Limb (tissue), 2 donors: ENCODE data around the gene MYOF.

Experiments used
- DNase-seq, 2 donors: peaks; one replicate each; pipeline ENCODE4 v3.0.0-alpha.2; 2016; ENCODE audit errors: extremely low spot score in 2 of 2

Gene MYOF

GRCh38 chr10:93482145-93482834, at the start of gene MYOF:
Gene MYOF (minus strand): TSS chr10:93482334. CDS start chr10:93482194, 140 bp downstream.
- peak; percentile 78 to 90 for DNase-seq

DNA sequence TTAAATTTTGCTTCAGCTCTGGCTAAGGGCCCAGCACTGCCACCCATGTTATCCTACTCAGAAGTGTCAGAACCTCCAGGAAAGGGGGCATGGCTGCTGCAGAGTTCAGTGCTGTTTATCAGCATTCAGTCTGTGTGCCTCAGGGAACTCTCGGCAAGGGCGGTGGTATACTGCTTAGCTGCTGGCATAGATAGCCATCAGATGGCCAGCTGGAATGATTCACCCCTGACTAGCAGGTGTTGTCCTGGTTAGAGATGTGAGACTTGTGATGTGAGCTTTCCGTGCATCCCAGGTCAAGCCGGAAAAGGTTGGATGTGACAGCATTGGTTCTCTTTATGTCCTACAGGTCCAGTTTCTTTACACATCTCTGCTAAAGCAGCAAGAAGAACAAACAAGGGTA, 36.4 kb upstream of the MYOF start:
- DNase-seq, result no peak

- no peak for DNase-seq
These were observed 33.9 kb upstream of the MYOF start for GRCh38 chr10:93516006-93516380.

DNA sequence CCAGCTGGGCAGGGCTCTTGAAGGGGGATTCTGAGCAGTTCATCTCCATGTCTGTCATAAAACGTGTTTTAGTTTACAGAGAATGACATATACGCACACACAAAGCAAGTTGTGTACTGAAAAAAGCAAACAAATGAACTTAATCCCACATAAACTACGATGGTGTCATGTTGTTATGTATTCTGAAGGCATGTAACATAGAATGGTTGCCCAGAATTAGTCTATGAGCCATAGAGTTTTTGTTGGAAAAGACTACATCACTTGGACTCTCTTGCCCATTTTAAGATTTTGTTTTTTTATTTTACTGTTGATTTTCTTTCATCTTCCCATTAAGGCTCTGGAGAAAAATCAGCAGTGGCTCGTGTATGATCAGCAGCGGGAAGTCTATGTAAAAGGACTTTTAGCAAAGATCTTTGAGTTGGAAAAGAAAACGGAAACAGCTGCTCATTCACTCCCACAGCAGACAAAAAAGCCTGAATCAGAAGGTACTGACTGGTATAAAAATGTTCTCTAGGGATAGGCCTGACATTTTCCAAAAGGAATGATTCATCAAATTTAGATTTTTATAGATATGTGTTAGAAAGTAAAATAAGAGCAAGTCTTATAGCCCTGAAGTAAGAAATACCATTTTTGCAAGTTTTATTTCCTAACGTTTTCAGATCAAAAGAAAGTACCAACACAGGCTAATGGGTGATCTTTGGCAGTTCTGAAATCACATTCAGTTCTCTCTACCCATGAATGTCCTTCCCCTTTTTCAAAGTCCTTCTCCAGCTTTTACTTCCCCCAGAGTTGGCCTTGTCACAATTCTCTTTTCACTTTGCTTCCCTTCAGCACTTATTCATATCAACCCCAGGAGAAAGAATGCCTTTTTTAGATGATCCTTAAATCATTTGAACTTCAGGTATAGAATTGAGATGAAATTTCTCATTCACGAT, 33.2 kb upstream of the MYOF start:
- DNase-seq, result no peak

DNA sequence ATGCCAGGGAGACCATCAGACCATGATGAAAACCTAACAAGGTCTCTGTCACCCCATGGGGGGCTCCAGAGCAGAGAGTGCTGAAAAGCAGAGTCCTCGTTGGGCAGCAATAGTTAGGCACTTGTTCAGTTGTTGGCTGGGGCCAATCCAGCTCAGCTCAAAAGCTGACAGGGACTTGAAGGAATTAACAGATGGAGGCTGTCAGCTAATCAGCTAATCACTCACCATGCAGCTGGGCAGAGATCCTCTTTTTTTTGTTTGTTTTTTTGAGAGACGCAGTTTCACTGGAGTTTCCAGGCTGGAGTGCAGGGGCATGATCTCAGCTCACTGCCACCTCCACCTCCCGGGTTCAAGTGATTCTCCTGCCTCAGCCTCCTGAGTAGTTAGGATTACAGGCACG, 32.4 kb upstream of the MYOF start:
- DNase-seq, result no peak

- DNase-seq, result no peak
These were observed 31.0 kb upstream of the MYOF start for GRCh38 chr10:93513091-93513490.

DNA sequence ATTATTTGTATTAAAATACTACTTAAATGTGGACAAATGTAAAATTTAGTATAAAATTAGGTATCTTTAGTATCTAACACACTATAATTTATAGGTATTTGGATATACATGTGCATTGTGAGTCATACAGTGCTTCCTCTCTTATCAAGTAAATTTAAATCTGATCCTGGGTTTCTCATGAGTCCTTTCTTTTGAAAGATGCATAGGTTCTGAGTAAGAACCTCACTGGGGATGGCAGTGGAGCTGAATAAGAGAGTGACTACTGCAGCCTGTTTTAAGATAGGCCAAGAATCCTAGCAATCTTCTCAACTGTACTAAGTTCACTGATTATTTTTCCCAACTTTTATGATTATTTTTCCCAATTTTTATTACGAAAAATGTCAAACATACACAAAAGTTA, 30.4 kb upstream of the MYOF start:
- DNase-seq, result no peak

DNA sequence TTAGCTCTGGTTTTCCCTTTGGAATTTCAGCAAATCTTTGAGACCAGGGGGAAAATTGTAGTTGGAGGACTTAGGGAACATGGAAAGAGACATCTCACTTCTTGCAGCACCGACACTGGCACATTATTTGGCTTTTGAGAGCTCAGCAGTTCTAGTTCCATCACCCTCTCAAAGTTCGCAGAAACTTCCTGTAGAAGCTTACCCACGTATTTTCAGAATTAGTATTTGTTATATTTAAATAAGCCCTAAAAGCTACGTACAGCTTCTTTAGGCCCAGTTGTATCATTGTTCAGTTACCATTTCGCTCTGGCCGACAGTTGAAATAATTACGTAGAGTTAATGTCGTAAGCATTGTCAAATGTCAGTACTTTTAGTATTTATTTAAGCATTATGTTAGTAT, 27.7 kb upstream of the MYOF start:
- DNase-seq, result no peak

GRCh38 chr10:93505075-93505474, 22.9 kb upstream of the MYOF start:
- DNase-seq, result no peak

- no peak for DNase-seq
These were observed 20.9 kb upstream of the MYOF start for GRCh38 chr10:93503075-93503474.

- DNase-seq, result no peak
These were observed 19.5 kb upstream of the MYOF start for GRCh38 chr10:93501650-93502049.

DNA sequence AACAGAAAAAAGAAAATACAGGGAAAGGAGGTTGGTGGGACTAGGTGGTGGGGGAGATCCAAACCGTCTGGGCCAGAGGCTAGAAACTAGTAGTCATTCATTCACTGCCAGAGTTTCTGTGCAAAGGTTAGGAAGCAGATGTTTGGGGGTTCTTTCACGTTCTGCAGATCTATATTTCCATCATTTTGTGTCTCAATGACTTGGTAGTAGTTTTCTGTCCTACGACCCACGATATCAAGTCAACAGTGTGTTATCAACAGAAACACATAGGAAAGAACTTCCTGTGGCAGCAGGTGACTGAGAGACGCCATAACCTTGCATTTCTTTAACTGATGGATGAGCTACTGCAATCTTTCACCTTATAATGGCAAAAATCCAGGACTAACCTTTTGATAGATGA, 16.0 kb upstream of the MYOF start:
- DNase-seq, result no peak

DNA sequence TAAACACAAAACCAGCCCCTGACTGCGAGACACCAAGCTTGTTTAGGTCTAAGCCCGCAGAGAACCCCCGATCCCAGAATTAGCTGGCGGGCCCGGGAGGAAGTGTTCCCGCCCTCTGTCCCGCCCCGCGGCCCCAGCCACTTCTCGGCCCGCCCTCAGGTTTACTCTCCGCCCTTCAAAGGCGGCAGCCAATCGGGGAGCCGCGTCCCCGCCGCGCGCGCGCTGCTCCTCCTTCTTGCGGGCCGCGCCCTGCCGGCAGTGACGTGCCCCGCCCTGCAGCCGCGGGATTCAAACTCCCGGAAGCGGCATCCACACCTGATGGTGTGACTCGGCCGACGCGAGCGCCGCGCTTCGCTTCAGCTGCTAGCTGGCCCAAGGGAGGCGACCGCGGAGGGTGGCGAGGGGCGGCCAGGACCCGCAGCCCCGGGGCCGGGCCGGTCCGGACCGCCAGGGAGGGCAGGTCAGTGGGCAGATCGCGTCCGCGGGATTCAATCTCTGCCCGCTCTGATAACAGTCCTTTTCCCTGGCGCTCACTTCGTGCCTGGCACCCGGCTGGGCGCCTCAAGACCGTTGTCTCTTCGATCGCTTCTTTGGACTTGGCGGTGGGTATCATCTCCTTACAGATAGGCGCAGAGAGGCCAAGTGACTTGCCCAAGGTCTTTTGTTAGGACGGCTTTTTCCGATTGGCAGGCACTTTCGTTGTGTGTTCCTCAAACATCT, 14.3 kb upstream of the MYOF start, which contains the start of gene CEP55:
TSS of gene CEP55 (plus strand) at position 291 of the 720 bp plus-strand sequence. CDS start 3,440 bp downstream, outside the sequence.
- peak; percentile 96 to 97 for DNase-seq

- DNase-seq, result peak in 1 of 2 donors; percentile 42
These were observed 13.7 kb upstream of the MYOF start for GRCh38 chr10:93495654-93496321.

- DNase-seq, result no peak
These were observed 12.4 kb upstream of the MYOF start for GRCh38 chr10:93494494-93494893.

- no peak for DNase-seq
These were observed 11.0 kb upstream of the MYOF start for GRCh38 chr10:93493162-93493561.

- DNase-seq, result no peak
These were observed 9.5 kb upstream of the MYOF start for GRCh38 chr10:93491602-93492121.

DNA sequence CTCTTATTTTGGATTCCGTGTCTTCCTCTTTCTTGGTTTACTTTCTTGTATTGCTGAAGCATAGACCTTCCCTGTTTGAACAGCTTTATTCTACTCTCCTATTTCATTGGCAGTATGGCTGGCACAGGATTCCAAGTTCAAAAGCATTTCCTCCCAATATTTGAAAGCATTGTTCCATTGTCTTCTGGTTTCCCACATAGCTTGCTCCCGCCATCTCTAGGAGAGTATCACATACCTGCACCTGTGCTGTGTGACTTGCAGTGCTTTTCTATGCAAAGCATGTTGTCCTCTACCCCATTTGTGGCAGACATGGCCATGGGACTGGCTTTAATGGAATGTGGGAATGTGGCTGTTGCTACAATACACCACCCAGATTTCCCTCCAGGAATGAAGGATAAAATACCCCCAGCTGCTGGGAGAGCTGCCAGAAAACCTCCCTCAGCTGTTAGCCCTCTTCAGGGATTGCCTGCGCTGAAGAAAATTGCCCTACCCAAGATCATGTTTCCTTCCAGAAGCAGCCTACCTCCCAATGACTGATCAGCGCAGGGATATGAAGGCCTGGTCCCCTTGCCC, 6.9 kb upstream of the MYOF start:
- DNase-seq, result peak; percentile 13 to 36

DNA sequence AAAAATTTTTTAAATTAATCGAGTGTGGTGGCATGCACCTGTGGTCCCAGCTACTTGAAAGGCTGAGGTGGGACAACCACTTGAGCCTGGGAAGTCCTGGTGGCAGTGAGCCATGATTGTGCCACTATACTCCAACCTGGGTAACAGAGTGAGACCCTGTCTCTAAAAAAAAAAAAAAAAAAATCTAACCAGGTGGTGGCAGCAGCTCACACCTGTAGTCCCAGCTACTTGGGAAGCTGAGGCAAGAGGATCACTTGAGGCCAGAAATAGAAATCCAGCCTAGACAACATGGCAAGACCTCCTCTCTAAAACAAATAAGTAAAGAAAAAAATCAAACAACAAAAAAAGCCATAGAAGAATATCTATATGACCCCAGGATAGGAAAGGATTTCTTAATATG, 3.6 kb upstream of the MYOF start:
- DNase-seq, result no peak

DNA sequence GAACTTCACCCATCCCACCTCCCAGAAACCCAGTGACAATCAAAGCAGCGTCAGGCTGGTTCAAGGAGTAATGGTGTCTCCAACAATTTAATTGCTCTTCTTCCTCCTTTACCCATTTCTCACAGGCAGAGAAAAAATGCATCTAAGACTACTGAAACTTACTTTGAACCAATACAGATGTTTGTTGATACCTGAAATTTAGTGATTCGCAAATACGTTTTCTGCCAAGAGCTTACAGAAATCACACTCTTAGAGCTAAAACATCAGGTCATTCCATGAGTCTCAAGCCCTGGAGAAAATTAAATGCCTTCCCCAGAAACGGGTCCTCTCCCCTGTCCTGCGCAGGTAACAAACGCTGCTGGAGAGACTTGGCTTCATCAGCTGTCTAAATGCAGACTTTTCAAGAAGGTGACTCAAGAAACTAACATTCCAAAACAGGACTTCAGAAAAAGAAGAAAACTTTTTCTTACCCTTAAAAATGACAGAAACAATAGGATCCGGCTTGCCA, 443 bp downstream of the MYOF start:
- no peak for DNase-seq

- DNase-seq, result no peak
These were observed 3.3 kb downstream of the MYOF start for GRCh38 chr10:93478873-93479272.
